Measurements from ENCODE around the gene GBE1.
"Not testable (repeated sequence)": the region's sequence is repeated elsewhere in the genome, so short reads cannot be mapped to it uniquely, and the experiment has no call there.

Gene GBE1

DNA sequence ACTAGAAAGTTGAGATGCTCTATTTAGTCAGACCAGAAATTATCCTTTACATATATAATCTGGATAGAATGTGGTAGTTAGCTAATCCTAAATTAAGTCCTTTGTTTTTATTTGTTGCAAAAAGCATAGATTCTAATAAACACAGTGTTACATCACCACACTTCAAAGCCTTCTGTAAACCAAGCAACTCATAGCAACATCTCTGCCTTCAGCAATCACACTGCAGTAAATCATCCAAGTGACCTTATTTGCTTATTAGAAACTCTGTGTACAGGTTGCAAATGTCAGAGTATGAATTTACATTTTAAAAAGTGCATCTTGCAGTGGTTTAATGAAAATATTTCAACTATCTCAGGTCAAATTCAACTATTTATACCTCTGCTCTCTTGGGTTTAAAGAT, 242.5 kb downstream of the GBE1 start:
- no peak for FAIRE-seq

- no peak for FAIRE-seq
Measured at GRCh38 chr3:81516042-81516441, 245.4 kb downstream of the GBE1 start.

GRCh38 chr3:81513591-81513990, 247.9 kb downstream of the GBE1 start:
- FAIRE-seq = no peak

- FAIRE-seq = no peak
Measured at GRCh38 chr3:81503026-81503425, 258.4 kb downstream of the GBE1 start.

- FAIRE-seq = no peak
Measured at GRCh38 chr3:81502236-81502635, 259.2 kb downstream of the GBE1 start.

GRCh38 chr3:81500039-81500438, 261.4 kb downstream of the GBE1 start:
- FAIRE-seq = no peak

DNA sequence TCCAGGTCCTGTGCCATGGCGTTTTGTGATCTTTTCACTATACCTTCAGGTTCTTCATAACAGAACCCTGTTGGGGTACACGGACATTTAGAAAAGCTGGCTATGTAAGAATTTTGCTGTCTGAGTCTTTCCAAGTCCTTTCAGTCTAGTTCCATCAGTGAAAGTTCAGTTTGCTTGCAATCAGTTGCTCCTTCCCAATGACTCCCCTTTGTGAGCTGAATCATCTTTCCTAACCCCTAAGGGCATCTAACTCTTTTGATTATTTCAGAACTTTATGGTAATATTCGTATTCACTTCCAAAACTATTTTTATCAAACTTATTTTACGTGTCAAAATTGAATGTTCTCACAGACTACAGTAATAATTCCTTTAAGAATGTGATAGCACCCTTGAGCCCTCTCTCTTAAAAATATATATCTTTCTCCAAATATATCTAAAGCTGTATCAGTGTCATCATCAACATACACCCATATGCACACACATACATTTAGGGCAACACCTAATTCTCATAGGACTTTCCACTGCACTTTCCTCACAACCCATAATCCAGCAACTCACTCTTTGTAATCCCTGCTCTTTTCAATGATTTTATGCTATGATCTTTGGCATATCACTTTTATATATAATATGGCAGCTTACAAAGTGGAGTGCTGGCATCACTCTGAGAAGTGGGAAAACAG, 263.7 kb downstream of the GBE1 start:
- FAIRE-seq = no peak

GRCh38 chr3:81496407-81497104, 264.9 kb downstream of the GBE1 start:
- no peak for FAIRE-seq

- FAIRE-seq = not testable (repeated sequence)
Measured at GRCh38 chr3:81492471-81492870, 269.0 kb downstream of the GBE1 start.

DNA sequence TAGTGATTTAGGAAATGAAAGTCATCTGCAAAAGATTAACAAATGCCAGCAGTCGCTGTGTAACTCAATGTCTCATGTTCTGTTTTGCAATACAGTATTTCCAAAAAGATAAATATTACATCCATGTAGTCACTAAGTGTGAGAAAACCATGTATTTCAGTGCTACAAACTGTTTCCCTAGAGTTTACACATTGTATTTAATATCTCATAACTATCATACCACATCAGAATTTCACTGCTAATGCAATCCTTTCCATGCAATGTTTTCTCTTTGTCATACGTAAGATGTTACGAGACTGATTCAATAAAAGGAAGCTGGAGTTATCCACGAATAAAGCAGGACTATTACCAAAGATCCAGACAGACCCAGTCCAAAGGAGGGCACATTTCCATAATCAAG, 269.4 kb downstream of the GBE1 start:
- FAIRE-seq = no peak

DNA sequence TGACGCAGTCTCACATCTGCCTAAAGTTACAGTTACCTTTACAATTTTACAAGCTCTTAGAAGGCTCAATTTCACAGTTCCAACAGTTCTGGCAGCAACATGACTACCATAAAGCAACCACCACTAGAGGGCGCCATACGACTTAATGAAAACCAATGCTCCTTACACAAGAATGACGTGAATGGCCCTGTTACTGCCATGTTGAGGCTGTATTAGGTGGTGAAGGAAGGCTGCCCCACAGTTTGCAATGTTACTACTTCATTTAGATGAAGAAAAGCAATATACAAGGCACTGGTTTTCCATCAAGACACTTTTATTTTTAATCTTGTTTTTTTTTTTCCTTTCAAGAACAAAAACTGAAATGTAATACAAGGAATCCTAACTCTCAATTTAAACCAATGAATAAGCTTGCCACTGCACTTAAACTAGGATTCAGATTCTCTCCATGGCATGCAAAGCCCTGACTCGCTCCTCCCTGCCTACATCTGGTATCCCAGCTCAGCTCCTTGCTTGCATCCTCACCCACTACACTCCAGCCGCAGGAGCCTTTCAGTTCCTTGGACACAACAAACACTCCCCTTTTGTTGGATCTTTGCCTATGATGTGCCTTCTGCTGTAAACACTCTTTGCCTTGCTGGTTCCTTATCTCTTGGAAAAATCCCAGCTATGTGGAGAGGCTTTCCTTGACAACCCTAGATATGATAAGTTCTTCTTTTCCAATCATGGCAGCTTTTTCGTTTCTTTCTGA, 270.7 kb downstream of the GBE1 start:
- peak; percentile 91 for FAIRE-seq

GRCh38 chr3:81485444-81485865, 276.0 kb downstream of the GBE1 start:
- no peak for FAIRE-seq

DNA sequence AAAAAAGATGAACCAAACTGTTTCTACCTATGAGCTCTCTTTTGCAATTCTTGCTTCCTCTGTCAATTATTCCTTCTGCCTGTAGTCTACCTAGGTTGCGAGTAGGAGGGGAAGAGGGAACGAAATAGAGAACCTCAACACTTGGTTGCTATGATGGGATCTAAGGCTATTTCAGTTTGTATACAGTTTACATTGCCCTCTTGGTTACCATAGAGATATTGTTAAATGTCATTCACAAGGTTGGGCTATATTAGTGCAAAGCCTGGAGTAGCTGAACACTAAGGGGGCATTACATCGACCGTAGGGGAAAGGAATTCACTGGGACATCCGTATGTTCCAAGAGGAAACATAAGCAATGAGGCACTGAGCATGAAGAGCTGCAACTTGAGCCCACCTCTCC, 276.9 kb downstream of the GBE1 start:
- FAIRE-seq = no peak

GRCh38 chr3:81483046-81483445, 278.4 kb downstream of the GBE1 start:
- FAIRE-seq = no peak

- no peak for FAIRE-seq
Measured at GRCh38 chr3:81477740-81478139, 283.7 kb downstream of the GBE1 start.

- FAIRE-seq = no peak
Measured at GRCh38 chr3:81476692-81477091, 284.8 kb downstream of the GBE1 start.

DNA sequence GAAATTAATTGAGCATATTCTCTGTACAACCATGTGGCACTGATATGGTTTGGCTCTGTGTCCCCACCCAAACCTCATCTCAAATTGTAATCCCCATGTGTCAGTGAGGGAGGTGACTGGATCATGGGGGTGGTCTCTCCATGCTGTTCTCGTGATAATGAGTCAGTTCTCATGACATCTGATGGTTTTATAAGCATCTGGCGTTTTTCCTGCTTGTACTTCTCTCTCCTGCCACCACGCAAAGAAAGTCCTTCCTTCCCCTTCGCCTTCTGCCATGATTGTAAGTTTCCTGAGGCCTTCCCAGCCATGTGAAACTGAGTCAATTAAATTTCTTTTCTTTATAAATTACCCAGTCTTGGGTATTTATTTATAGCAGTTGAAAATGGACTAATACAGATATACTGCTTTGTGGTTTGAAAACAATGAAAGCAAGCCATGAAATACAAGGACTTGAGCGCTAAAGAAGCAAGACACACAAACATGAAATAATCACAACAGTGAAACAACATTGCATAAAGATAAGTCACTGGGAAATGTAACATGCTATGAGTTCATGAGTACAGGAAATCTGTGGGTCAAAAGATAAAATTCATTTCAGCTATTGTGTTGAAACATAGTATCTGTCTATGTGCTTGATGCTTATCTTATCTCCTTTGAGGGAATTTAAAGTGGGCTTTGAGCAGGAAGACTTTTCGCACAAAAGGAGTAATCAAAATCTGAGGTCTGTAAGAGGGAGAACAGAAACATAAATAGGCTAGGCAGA, 288.7 kb downstream of the GBE1 start:
- FAIRE-seq = no peak

DNA sequence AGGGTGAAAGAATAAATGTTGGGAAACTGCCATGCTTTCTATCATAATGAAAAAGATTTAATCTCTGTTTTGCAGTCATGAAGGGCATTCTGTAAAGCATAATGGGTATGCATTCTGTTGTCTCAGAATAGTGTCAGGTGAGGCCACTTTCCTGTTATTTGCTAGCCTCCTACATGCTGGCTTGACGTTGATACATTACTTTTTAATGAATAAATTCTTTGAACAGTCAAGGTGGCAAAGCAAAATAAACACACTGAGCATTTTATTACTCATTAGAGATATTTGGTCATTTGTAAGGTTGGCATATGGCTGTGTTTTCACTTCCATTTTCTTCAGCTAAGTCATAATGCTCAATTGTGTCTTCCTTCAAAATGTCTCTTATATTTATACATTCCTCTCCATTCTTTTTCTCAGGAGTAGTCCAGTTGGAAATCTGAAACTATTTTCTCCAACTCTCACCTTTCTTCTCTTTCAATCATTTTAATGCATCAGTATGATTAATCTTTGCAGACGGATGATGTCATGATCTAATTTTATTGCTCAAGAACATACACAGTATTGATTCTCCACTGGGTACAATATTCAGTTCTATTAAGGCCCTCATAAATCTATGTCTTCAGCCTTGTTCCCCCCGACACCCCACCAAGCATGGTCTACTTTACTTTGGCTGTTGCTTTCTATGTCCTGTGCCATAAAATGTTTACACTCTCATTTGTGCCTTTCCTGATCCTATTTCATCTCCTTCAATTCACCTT, 290.7 kb downstream of the GBE1 start:
- no peak for FAIRE-seq

- no peak for FAIRE-seq
Measured at GRCh38 chr3:81468391-81468790, 293.1 kb downstream of the GBE1 start.

GRCh38 chr3:81466201-81466560, 295.3 kb downstream of the GBE1 start:
- FAIRE-seq = no peak

GRCh38 chr3:81465510-81466200, 295.8 kb downstream of the GBE1 start:
- no peak for FAIRE-seq

- no peak for FAIRE-seq
Measured at GRCh38 chr3:81463781-81464180, 297.7 kb downstream of the GBE1 start.

Measured in G401.6 (cell line).